ENCODE data around the gene SYNPR. TPM values are rescaled to one million over a fixed set of nuclear protein-coding genes. Genes with fewer than 3 reads are reported as not detected.

SYNPR gene
- total RNA-seq, 1 experiment from 2014 or later, result not detected

GRCh38 chr3:63652066-63652725 is 374.1 kb downstream of the SYNPR start, which contains the start of gene SNTN:
SNTN (plus strand) TSS chr3:63652675; CDS start chr3:63652688, 13 bp downstream.
- ATAC-seq, result no peak
- POLR2A ChIA-PET (ENCODE audit: unreplicated experiment), result no interaction called here
- CTCF ChIA-PET, result no interaction called here

GRCh38 chr3:63654211-63654610 is 376.1 kb downstream of the SYNPR start:
- no peak for ATAC-seq
- no peak for DNase-seq
- Histone ChIP-seq H3K9me3 (ENCODE audit: low read length) (no peaks in the 10 kb centered on the region), H3K27ac (ENCODE audit: low read length) (no peak overlapping the region), H3K79me2 (ENCODE audit: low read length) (no peaks in the 10 kb centered on the region), H2AFZ (ENCODE audit: low read length) (no peak overlapping the region), H3K4me1 (ENCODE audit: insufficient read depth, low read length) (no peaks in the 10 kb centered on the region), H3K4me2 (ENCODE audit: low read length) (no peak overlapping the region), H4K20me1 (ENCODE audit: low read length) (no peaks in the 10 kb centered on the region), H3F3A (ENCODE audit: low read length, unreplicated experiment) (no peaks in the 10 kb centered on the region), H3K9ac (ENCODE audit: low read length) (no peak overlapping the region), H3K27me3 (ENCODE audit: low read length) (no peaks in the 10 kb centered on the region), H3K4me3 (ENCODE audit: low read length) (no peak overlapping the region), H3K9me2 (replicated peaks; ENCODE audit: low read length) (no peaks in the 10 kb centered on the region), H3K36me3 (ENCODE audit: low read depth, low read length) (no peaks in the 10 kb centered on the region)
- TF ChIP-seq EZH2 (IDR thresholded peaks at IDR 0.05; ENCODE audit: low read length, unreplicated experiment) (no peak), EZH2phosphoT487 (IDR thresholded peaks at IDR 0.05; ENCODE audit: borderline replicate concordance, low read length) (no peak), CTCF (conservative IDR thresholded peaks at IDR 0.05; ENCODE audit: low read depth, low read length) (no peak)
- intact Hi-C loops (cut with micrococcal nuclease), result no loop called here
- POLR2A ChIA-PET (ENCODE audit: unreplicated experiment), result no interaction called here
- CTCF ChIA-PET, result no interaction called here
- no TSS peak for BruUV-seq (replicated peaks)

More at GRCh38 chr3:63652066-63652725, 374.1 kb downstream of the SYNPR start, which contains the start of gene SNTN:
- H3K9me2 ChIP-seq (replicated peaks; ENCODE audit: low read length), result no peaks in the 10 kb centered on the region
- no peaks in the 10 kb centered on the region for H3K27me3 ChIP-seq (ENCODE audit: low read length)
- H3K4me3 ChIP-seq (ENCODE audit: low read length), result no peak within 1 kb of the TSS
- intact Hi-C loops (cut with micrococcal nuclease), result no loop called here
- H2AFZ ChIP-seq (ENCODE audit: low read length), result no peak within 1 kb of the TSS
- no peaks in the 10 kb centered on the region for H3F3A ChIP-seq (ENCODE audit: low read length, unreplicated experiment)
- no peaks in the 10 kb centered on the region for H3K79me2 ChIP-seq (ENCODE audit: low read length)
- no peak within 1 kb of the TSS for H3K27ac ChIP-seq (ENCODE audit: low read length)
- no peak for DNase-seq
- H4K20me1 ChIP-seq (ENCODE audit: low read length), result no peaks in the 10 kb centered on the region
- TF ChIP-seq EZH2 (IDR thresholded peaks at IDR 0.05; ENCODE audit: low read length, unreplicated experiment), result no peak
- TF ChIP-seq EZH2phosphoT487 (IDR thresholded peaks at IDR 0.05; ENCODE audit: borderline replicate concordance, low read length), result no peak
- TF ChIP-seq CTCF (conservative IDR thresholded peaks at IDR 0.05; ENCODE audit: low read depth, low read length), result no peak
- no peaks in the 10 kb centered on the region for H3K4me1 ChIP-seq (ENCODE audit: insufficient read depth, low read length)
- no peaks in the 10 kb centered on the region for H3K9me3 ChIP-seq (ENCODE audit: low read length)
- BruUV-seq (replicated peaks), result no TSS peak
- no peak within 1 kb of the TSS for H3K9ac ChIP-seq (ENCODE audit: low read length)
- no peak within 1 kb of the TSS for H3K4me2 ChIP-seq (ENCODE audit: low read length)
- no peaks in the 10 kb centered on the region for H3K36me3 ChIP-seq (ENCODE audit: low read depth, low read length)

- no peaks in the 10 kb centered on the region for H3K27me3 ChIP-seq (ENCODE audit: low read length)
- H3K9me2 ChIP-seq (replicated peaks; ENCODE audit: low read length), result no peaks in the 10 kb centered on the region
- ChIA-PET CTCF (no interaction called here), POLR2A (ENCODE audit: unreplicated experiment) (no interaction called here)
- no peaks in the 10 kb centered on the region for H3K9me3 ChIP-seq (ENCODE audit: low read length)
- no peak for ATAC-seq
- no peaks in the 10 kb centered on the region for H3K79me2 ChIP-seq (ENCODE audit: low read length)
- no peaks in the 10 kb centered on the region for H3F3A ChIP-seq (ENCODE audit: low read length, unreplicated experiment)
- H3K36me3 ChIP-seq (ENCODE audit: low read depth, low read length), result no peaks in the 10 kb centered on the region
- no peaks in the 10 kb centered on the region for H4K20me1 ChIP-seq (ENCODE audit: low read length)
- no peak for TF ChIP-seq EZH2 (IDR thresholded peaks at IDR 0.05; ENCODE audit: low read length, unreplicated experiment)
- no peak for TF ChIP-seq EZH2phosphoT487 (IDR thresholded peaks at IDR 0.05; ENCODE audit: borderline replicate concordance, low read length)
- no peak for TF ChIP-seq CTCF (conservative IDR thresholded peaks at IDR 0.05; ENCODE audit: low read depth, low read length)
- no peak overlapping the region for H3K27ac ChIP-seq (ENCODE audit: low read length)
- DNase-seq, result no peak
- no TSS peak for BruUV-seq (replicated peaks)
- H3K4me3 ChIP-seq (ENCODE audit: low read length), result no peak overlapping the region
- H3K4me1 ChIP-seq (ENCODE audit: insufficient read depth, low read length), result no peaks in the 10 kb centered on the region
- H3K4me2 ChIP-seq (ENCODE audit: low read length), result no peak overlapping the region
- intact Hi-C loops (cut with micrococcal nuclease), result no loop called here
- H3K9ac ChIP-seq (ENCODE audit: low read length), result no peak overlapping the region
- no peak overlapping the region for H2AFZ ChIP-seq (ENCODE audit: low read length)
Observed at GRCh38 chr3:63654931-63655330, 376.8 kb downstream of the SYNPR start.

Data from PC-3 (cell line).